Measurements from ENCODE around the gene PERM1.

The PERM1 gene

GRCh38 chr1:975896-976683 lies 5.8 kb downstream of the PERM1 start:
- DNase-seq: peak; percentile 72

GRCh38 chr1:975365-975764 lies 6.5 kb downstream of the PERM1 start:
- DNase-seq: no peak

DNA sequence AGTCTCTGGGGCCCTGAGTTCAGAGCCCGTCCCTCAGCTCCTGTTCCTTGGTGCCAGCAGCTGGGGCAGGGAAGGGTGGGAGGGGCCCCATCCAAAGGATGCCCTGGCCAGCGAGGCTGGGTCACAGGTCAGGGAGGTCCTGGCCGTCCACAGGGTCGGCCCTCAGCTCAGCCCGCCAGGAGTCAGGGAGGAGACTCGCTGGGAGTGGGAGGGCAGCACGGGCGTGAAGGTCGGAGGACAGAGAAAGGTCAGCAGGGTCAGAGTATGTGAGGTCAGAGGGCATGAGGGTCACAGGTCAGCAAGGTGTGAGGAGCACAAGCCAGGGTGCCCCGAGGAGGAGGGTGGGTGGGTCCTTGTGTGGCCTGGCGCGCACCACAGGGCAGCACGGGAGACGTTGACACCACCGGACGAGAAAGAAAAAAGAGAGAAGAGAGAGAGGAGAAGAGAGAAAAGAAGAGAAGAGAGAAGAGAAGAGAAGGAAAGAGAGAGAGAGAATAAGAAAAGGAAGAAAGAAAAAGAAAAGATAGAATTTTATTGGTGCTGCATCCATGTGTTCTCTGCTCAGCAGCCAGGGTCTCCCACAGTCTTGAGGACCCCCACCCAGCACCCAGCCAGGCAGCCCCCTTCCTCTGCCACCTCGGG lies 7.1 kb downstream of the PERM1 start:
- no peak for DNase-seq

GRCh38 chr1:974293-974640 lies 7.6 kb downstream of the PERM1 start:
- DNase-seq: no peak

GRCh38 chr1:973459-974292 lies 8.2 kb downstream of the PERM1 start:
- no peak for DNase-seq

DNA sequence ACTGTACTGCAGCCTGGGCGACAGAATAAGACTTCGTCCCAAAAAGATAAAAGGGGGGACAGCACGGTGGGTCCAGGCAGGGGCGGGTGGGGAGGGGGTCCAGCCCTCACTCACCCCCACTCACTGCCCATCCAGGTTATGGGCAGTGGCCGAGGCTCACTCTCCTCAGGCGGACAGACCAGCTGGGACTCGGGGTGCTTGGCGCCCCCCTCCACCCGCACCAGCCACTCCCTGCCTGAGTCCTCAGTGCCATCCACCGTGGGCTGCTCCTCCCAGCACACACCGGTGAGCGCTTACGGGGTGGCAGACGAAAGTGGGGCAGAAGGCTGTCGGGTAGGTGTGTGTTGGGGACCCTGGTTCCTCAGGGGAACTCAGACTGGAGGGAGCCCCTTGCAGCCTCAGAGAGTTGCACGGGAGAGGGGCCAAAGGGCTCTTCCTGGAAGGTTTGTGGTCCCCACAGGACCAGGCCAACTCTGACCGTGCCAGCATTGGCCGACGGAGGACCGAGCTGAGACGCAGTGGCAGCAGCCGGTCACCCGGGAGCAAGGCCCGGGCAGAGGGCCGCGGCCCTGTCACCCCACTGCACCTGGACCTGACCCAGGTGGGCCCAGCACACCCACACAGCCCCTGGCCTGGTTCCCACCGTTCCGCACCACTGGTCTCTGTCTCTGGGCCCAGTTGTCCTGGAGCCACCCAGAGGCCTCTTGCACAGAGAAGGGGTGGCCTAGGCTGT lies 9.0 kb downstream of the PERM1 start:
- DNase-seq: no peak

- no peak for DNase-seq
Measured at GRCh38 chr1:971751-972506, 10.0 kb downstream of the PERM1 start.

GRCh38 chr1:970973-971730 lies 10.7 kb downstream of the PERM1 start:
- no peak for DNase-seq

DNA sequence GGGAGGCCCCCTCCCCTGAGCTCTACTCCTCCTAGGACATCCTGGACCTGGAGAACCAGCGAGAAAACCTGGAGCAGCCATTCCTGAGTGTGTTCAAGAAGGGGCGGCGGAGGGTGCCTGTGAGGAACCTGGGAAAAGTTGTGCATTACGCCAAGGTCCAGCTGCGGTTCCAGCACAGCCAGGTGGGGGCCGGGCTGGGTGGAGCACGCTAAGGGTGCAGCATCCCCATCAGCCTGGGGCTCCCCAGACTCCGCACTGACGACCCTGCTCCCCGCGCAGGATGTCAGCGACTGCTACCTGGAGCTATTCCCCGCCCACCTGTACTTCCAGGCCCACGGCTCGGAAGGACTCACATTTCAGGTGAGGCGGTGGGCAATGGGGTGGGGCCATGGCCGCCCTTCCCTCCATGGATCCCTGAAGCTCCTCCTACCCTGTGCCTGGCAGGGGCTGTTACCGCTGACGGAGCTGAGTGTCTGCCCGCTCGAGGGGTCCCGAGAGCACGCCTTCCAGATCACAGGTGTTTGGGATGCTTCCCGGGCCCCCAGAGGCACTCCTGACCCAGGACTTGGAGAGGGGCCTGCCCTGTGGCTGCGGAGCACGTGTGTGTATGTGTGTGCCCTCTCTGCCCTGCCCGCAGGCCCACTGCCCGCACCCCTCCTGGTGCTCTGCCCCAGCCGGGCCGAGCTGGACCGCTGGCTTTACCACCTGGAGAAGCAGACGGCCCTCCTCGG lies 11.5 kb downstream of the PERM1 start:
- DNase-seq: no peak

DNA sequence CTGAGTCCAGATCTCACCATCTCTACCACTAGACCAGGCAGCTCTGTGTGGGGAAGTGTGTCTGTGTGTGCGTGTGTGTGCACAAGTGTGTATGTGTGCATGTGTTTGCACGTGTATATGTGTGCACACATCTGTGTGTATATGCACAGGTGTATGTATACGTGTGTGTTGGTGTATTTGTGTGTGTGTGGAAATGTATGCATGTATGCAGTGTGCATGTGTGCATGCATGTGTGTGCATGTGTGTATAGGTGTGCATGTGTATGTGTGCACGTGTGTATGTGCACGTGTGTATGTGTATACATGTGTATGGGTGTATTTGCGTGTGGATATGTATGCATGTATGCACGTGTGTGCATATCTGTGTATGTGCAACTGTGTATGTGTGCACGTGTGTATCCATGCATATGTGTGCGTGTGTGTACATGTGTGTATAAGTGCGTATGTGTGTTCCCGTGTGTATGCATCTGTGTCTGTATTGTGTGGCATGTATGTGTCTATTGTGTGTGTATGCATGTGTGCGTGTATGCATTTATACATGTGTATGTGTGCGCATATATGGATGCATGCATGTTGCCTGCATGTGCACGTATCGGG lies 12.5 kb downstream of the PERM1 start:
- no peak for DNase-seq

- DNase-seq: no peak
Measured at GRCh38 chr1:967466-968343, 14.2 kb downstream of the PERM1 start.

GRCh38 chr1:966704-967300 lies 15.1 kb downstream of the PERM1 start:
- DNase-seq: no peak

- no peak for DNase-seq
Measured at GRCh38 chr1:966135-966703, 15.7 kb downstream of the PERM1 start, which contains the start of gene PLEKHN1. Gene PLEKHN1, plus strand, starts transcription at chr1:966482. Its CDS starts 50 bp downstream, at chr1:966532.

GRCh38 chr1:965526-966134 lies 16.3 kb downstream of the PERM1 start:
- no peak for DNase-seq

- DNase-seq: no peak
Measured at GRCh38 chr1:964691-965525, 17.0 kb downstream of the PERM1 start.

GRCh38 chr1:963746-964525 lies 18.0 kb downstream of the PERM1 start:
- DNase-seq: no peak

Data from DMS153 (cell line).